ENCODE measurements around the gene GALK1.
"Not testable (repeated sequence)": the region's sequence is repeated elsewhere in the genome, so short reads cannot be mapped to it uniquely, and the experiment has no call there.

Gene GALK1

DNA sequence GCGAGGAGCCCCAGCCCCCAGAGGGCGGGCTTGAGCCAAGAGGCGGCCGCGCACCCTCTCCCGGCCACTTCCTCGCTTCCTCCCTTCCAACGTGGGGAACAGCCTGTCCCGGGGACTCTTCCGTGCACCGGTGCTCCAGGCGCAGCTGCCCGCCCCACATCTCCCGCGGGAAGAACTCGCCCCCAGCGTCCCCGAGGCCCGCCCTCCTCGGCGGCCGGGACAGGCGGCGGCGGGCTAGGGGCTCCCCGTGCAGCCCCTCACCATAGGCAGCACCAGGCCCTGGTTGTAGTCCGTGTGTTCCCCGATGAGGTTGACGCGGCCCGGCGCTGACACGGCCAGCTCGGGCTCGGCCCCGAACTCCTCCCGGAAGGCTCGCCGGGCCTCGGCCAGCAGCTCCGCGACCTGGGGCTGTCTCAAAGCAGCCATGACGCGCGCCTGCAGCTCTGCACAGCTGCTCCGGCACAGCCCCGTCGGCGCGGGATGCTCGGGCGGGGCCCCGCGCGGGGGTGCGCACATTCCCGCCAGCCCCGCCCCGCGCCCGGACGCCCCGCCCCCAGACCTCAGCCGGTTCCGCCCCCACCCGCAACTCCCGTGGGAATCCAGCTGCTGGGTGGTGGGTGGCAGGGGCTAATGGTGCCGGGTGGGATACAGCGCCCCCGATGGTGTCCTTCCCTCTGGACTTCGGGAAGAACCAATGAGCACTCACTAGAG, at the start of gene GALK1:
GALK1 (minus strand) TSS at position 482 of the 711 bp plus-strand sequence; CDS start at position 426, 56 bp downstream.
- DNase-seq (ENCODE audit: low read depth), result no peak

DNA sequence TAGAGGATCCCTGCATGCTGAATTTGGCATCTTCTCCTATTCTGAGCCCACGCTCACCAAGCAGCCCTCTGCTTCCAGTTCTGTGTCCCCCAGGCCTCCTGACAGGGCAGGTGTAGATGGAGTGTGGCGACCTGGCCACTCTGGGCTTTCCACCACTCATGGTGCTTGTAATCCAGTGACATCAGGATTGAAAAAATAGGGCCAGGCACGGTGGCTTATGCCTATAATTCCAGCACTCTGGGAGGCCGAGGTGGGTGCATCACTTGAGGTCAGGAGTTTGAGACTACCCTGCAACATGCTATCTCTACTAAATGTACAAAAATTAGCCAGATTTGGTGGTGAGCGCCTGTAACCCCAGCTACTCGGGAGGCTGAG, 49.0 kb upstream of the GALK1 start:
- DNase-seq (ENCODE audit: low read depth), result no peak

GRCh38 chr17:75813081-75814020, 48.4 kb upstream of the GALK1 start:
- no peak for DNase-seq (ENCODE audit: low read depth)

DNA sequence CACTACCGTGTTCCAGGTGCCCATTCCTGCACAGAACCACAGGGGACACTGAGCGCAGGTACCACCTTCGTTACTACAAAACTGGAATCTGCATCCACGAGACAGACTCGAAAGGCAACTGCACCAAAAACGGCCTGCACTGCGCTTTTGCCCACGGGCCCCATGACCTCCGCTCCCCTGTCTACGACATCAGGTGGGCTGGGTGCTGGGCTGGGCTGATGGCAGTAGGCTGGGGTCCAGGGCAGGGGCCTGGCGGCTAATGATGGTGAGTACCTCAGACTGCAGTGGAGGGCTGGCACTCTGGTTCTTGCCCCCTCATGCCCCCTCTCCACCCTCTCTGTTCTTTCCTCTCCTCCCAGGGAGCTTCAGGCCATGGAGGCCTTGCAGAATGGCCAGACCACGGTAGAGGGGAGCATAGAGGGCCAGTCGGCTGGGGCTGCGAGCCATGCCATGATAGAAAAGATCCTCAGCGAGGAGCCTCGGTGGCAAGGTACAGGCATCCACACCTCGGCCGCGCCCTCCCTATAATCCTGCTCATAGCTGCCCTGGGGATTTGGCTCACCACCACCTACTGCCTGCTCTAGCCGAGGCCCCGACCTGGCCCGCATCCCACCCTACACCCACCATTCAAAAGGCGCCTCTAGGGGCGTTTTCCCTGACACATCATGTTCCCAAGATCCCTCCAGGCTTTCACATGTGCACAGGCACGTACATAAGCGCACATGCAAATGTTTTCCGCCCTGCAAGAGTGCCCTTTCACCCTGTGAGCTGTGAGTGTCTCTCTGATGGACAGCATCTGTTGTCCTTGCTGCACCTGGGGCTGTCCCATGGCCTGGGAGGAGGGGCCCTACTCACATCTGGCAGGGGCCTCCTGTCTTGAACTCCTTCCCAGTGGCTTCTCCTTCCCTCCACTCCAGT, 47.4 kb upstream of the GALK1 start:
- DNase-seq (ENCODE audit: low read depth), result no peak

- DNase-seq (ENCODE audit: low read depth), result no peak
Observed at GRCh38 chr17:75811174-75811573, 46.2 kb upstream of the GALK1 start.

- DNase-seq (ENCODE audit: low read depth), result not testable (repeated sequence)
Observed at GRCh38 chr17:75810756-75811155, 45.8 kb upstream of the GALK1 start.

DNA sequence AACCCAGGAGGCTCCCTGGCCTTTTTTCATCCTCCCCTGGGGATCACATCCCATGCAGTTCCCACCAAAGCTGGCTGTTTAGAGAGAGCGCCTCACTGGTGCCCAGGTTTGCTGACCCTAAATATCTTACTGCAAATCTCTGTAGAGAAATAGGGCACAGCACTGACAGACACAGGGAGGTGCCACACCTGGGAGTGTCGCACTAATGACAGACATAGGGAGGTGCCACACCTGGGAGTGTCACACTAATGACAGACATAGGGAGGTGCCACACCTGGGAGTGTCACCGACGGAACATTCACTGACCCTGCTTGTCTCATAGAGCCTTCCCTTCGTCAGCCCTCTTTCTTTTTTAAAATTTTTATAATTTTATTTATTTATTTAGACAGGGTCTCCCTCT, 45.2 kb upstream of the GALK1 start:
- DNase-seq (ENCODE audit: low read depth), result no peak

DNA sequence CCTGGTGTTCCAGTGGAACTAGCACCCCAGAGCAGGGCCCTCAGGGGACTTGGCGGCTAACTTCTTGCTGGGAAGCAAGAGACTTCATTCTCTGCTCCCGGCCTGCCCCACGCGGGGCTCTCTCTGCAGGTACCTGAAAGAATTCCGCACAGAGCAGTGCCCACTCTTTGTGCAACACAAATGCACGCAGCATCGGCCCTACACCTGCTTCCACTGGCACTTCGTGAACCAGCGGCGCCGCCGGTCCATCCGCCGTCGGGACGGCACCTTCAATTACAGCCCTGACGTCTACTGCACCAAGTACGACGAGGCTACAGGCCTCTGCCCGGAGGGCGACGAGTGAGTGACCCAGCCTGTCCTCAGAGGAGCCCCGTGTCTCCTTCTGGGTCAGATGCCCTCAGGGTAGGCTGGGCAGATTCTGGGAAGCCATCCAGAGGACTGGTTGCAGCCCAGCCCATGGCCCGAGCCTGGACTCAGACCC, 44.7 kb upstream of the GALK1 start:
- DNase-seq (ENCODE audit: low read depth), result no peak

DNA sequence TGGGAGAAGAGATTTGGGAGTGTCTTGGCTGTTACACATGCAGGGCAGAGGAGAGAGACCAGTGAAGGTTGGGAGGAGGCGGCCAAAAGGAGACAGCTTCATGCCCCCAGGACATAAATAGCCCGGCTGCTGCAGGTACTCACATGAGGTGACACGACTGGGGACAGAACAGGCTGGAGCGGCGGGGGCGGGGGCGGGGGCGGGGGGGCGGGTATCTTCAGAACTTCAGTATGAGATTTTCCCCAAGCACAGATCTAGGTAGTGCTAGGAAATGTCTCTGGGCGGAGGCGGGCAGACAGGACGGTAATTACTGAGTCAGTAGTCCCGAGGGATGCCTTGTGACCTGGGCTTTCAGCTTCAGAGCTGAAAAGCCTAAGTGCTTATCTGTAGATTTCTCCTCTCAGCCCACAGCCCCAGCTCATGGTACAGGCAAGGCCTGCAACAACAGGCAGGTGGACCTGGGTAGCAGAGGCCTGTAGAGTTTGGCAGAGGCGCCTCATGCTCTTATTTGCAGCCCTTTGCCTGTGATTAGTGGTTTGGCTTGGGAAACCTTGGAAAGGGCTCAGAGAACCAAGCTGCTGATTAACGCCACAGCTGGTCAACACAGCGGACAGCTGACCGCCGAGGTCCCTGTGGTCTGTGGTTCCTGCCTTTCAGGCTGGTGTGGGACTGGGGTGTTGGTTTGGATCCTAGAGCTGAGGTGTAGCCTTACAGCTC, 44.1 kb upstream of the GALK1 start:
- DNase-seq (ENCODE audit: low read depth), result no peak

- no peak for DNase-seq (ENCODE audit: low read depth)
Observed at GRCh38 chr17:75808549-75808904, 43.5 kb upstream of the GALK1 start.

GRCh38 chr17:75807861-75808260, 42.9 kb upstream of the GALK1 start:
- DNase-seq (ENCODE audit: low read depth), result no peak

- no peak for DNase-seq (ENCODE audit: low read depth)
Observed at GRCh38 chr17:75806822-75807500, 42.0 kb upstream of the GALK1 start.

DNA sequence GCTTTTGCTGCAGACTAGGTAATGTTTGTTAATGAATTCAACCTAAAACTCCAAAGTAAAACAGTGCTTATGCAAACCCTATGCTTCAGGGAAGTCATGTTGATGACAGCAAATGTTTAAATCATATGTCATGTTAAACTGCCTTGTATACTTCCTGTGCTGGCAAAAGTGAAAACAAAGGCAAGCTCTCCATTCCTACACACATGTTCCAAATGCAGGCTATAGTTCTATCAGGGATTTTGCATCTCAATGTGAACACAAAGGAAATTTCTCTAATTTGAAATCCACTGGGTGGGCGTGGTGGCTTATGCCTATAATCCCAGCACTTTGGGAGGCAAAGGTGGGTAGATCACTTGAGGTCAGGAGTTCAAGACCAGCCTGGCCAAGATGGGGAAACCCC, 38.9 kb upstream of the GALK1 start:
- DNase-seq (ENCODE audit: low read depth), result no peak

- DNase-seq (ENCODE audit: low read depth), result no peak
Observed at GRCh38 chr17:75799402-75799801, 34.4 kb upstream of the GALK1 start.

GRCh38 chr17:75795820-75796607, 31.0 kb upstream of the GALK1 start:
- no peak for DNase-seq (ENCODE audit: low read depth)

- DNase-seq (ENCODE audit: low read depth), result no peak
Observed at GRCh38 chr17:75793460-75793859, 28.5 kb upstream of the GALK1 start.

DNA sequence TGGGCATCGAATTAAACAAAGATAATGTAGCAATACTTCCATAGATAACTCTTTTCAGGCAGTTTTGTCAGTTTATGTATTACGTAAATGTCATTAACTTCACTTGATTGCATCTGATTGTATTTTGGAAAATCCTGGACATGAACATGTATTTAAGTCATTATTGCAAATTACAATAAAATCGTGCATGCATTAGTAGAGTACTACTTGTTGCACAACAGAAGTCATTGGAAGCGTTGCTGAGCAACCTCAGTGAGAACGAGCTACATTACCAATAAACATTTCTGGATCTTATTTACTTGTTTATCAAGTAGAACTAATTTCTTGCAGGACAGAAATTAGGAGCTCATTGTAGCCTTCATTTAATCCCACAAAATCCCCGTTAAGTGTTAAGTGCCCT, 26.3 kb upstream of the GALK1 start:
- no peak for DNase-seq (ENCODE audit: low read depth)

- DNase-seq (ENCODE audit: low read depth), result peak; percentile 89
Observed at GRCh38 chr17:75785016-75785890, 20.3 kb upstream of the GALK1 start.

- DNase-seq (ENCODE audit: low read depth), result peak; percentile 98
Observed at GRCh38 chr17:75784473-75785015, 19.6 kb upstream of the GALK1 start, which contains the start of gene UNK. TSS of gene UNK (plus strand) at chr17:75784806. CDS start at chr17:75784881, 75 bp downstream.
